GM12865 (cell line): Measurements from ENCODE around the gene GRM2.

Source experiments
- DNase-seq: peaks from one replicate; pipeline ENCODE4 v3.0.0; 2010; ENCODE audit warnings: low read depth
- H3K4me3 ChIP-seq: 2 replicates; pipeline ENCODE4 v1.5.1; 2011; ENCODE audit warnings: mild to moderate bottlenecking, low read depth, low read length, control low read depth
- CTCF ChIP-seq: IDR thresholded peaks from 2 replicates; pipeline ENCODE4 v1.5.1; 2011; ENCODE audit warnings: low read length, control low read depth, low read depth, inconsistent platforms; ENCODE audit not compliant: insufficient read depth; ENCODE audit errors: missing control alignments

The GRM2 gene

GRCh38 chr3:51706788-51707731, at the start of gene GRM2:
TSS of gene GRM2 (plus strand) at chr3:51707068. CDS start at chr3:51708984, 1,916 bp downstream.
- TF ChIP-seq CTCF, result no peak
- no peak for DNase-seq
- H3K4me3 ChIP-seq, result no peak within 1 kb of the TSS

- TF ChIP-seq CTCF, result no peak
- no peak for DNase-seq
- no peak overlapping the region for H3K4me3 ChIP-seq
Measured at GRCh38 chr3:51657234-51657633, 49.6 kb upstream of the GRM2 start.

GRCh38 chr3:51659942-51660341, 46.9 kb upstream of the GRM2 start:
- no peak for TF ChIP-seq CTCF
- no peak overlapping the region for H3K4me3 ChIP-seq
- DNase-seq, result no peak

- no peak for DNase-seq
- TF ChIP-seq CTCF, result no peak
- H3K4me3 ChIP-seq, result no peak overlapping the region
Measured at GRCh38 chr3:51662456-51662855, 44.4 kb upstream of the GRM2 start.

GRCh38 chr3:51668756-51669155, 38.1 kb upstream of the GRM2 start:
- DNase-seq, result no peak
- H3K4me3 ChIP-seq, result no peak overlapping the region
- no peak for TF ChIP-seq CTCF

- peak; percentile 86 for DNase-seq
- peak; percentile 99 for TF ChIP-seq CTCF
- H3K4me3 ChIP-seq, result no peak overlapping the region
Measured at GRCh38 chr3:51669241-51670052, 37.4 kb upstream of the GRM2 start.
